C4-2B (cell line): ENCODE measurements around the gene CRISP2.

Experiments
- CTCF ChIP-seq: fragments of 450-650 bp; conservative IDR thresholded peaks from 2 replicates; pipeline ENCODE4 v1.5.1; 2017; ENCODE audit warnings: mild to moderate bottlenecking
- ZFX ChIP-seq: fragments of 450-650 bp; IDR thresholded peaks from 2 replicates; pipeline ENCODE4 v1.6.1; 2017

- TF ChIP-seq ZFX (no peak), CTCF (no peak)
Measured at GRCh38 chr6:49744259-49744658, 30.9 kb upstream of the CRISP2 start, which contains the start of gene CRISP3.
